ENCODE measurements around the gene L2HGDH. TPM values are rescaled to one million over a fixed set of nuclear protein-coding genes. Genes with fewer than 3 reads are reported as not detected.

L2HGDH gene
- total RNA-seq, 1 donor = 1.2 TPM

- H3K9me3 ChIP-seq (ENCODE audit: low read depth, low read length) = no peaks in the 10 kb centered on the region
- no peaks in the 10 kb centered on the region for H3K4me1 ChIP-seq (ENCODE audit: insufficient read depth, low read length)
- no peaks in the 10 kb centered on the region for H3K27me3 ChIP-seq (ENCODE audit: insufficient read depth, low read length)
- H3K4me3 ChIP-seq (ENCODE audit: low read length) = no peak overlapping the region
These were observed 39.5 kb downstream of the L2HGDH start for GRCh38 chr14:50272498-50272897.

- Histone ChIP-seq H3K4me1 (ENCODE audit: insufficient read depth, low read length) (no peaks in the 10 kb centered on the region), H3K4me3 (ENCODE audit: low read length) (no peak overlapping the region), H3K27me3 (ENCODE audit: insufficient read depth, low read length) (no peaks in the 10 kb centered on the region), H3K9me3 (ENCODE audit: low read depth, low read length) (no peaks in the 10 kb centered on the region)
These were observed 41.1 kb downstream of the L2HGDH start for GRCh38 chr14:50270932-50271331.

GRCh38 chr14:50265029-50265428 is 47.0 kb downstream of the L2HGDH start:
- Histone ChIP-seq H3K4me1 (ENCODE audit: insufficient read depth, low read length) (no peaks in the 10 kb centered on the region), H3K27me3 (ENCODE audit: insufficient read depth, low read length) (no peaks in the 10 kb centered on the region), H3K4me3 (ENCODE audit: low read length) (no peak overlapping the region), H3K9me3 (ENCODE audit: low read depth, low read length) (no peaks in the 10 kb centered on the region)

- no peaks in the 10 kb centered on the region for H3K27me3 ChIP-seq (ENCODE audit: insufficient read depth, low read length)
- no peaks in the 10 kb centered on the region for H3K9me3 ChIP-seq (ENCODE audit: low read depth, low read length)
- no peaks in the 10 kb centered on the region for H3K4me1 ChIP-seq (ENCODE audit: insufficient read depth, low read length)
These were observed 48.7 kb downstream of the L2HGDH start for GRCh38 chr14:50263321-50263720.

GRCh38 chr14:50262865-50263264 is 49.2 kb downstream of the L2HGDH start:
- Histone ChIP-seq H3K4me1 (ENCODE audit: insufficient read depth, low read length) (no peaks in the 10 kb centered on the region), H3K27me3 (ENCODE audit: insufficient read depth, low read length) (no peaks in the 10 kb centered on the region), H3K4me3 (ENCODE audit: low read length) (no peak overlapping the region), H3K9me3 (ENCODE audit: low read depth, low read length) (no peaks in the 10 kb centered on the region)

More at GRCh38 chr14:50263321-50263720, 48.7 kb downstream of the L2HGDH start:
- no peak overlapping the region for H3K4me3 ChIP-seq (ENCODE audit: low read length)

GRCh38 chr14:50260511-50260910 is 51.5 kb downstream of the L2HGDH start:
- H3K4me1 ChIP-seq (ENCODE audit: insufficient read depth, low read length) = no peaks in the 10 kb centered on the region
- H3K9me3 ChIP-seq (ENCODE audit: low read depth, low read length) = no peaks in the 10 kb centered on the region
- no peak overlapping the region for H3K4me3 ChIP-seq (ENCODE audit: low read length)
- no peaks in the 10 kb centered on the region for H3K27me3 ChIP-seq (ENCODE audit: insufficient read depth, low read length)

GRCh38 chr14:50260072-50260471 is 52.0 kb downstream of the L2HGDH start:
- Histone ChIP-seq H3K4me3 (ENCODE audit: low read length) (no peak overlapping the region), H3K27me3 (ENCODE audit: insufficient read depth, low read length) (no peaks in the 10 kb centered on the region), H3K9me3 (ENCODE audit: low read depth, low read length) (no peaks in the 10 kb centered on the region), H3K4me1 (ENCODE audit: insufficient read depth, low read length) (no peaks in the 10 kb centered on the region)

- no peaks in the 10 kb centered on the region for H3K9me3 ChIP-seq (ENCODE audit: low read depth, low read length)
- H3K4me3 ChIP-seq (ENCODE audit: low read length) = no peak overlapping the region
- no peaks in the 10 kb centered on the region for H3K4me1 ChIP-seq (ENCODE audit: insufficient read depth, low read length)
- H3K27me3 ChIP-seq (ENCODE audit: insufficient read depth, low read length) = no peaks in the 10 kb centered on the region
These were observed 54.3 kb downstream of the L2HGDH start for GRCh38 chr14:50257732-50258131.

- Histone ChIP-seq H3K4me3 (ENCODE audit: low read length) (no peak overlapping the region), H3K9me3 (ENCODE audit: low read depth, low read length) (no peaks in the 10 kb centered on the region), H3K27me3 (ENCODE audit: insufficient read depth, low read length) (no peaks in the 10 kb centered on the region), H3K4me1 (ENCODE audit: insufficient read depth, low read length) (no peaks in the 10 kb centered on the region)
These were observed 57.8 kb downstream of the L2HGDH start for GRCh38 chr14:50254248-50254647.

GRCh38 chr14:50249136-50249775 is 62.8 kb downstream of the L2HGDH start:
- H3K4me1 ChIP-seq (ENCODE audit: insufficient read depth, low read length) = no peaks in the 10 kb centered on the region
- no peaks in the 10 kb centered on the region for H3K9me3 ChIP-seq (ENCODE audit: low read depth, low read length)
- no peak overlapping the region for H3K4me3 ChIP-seq (ENCODE audit: low read length)
- no peaks in the 10 kb centered on the region for H3K27me3 ChIP-seq (ENCODE audit: insufficient read depth, low read length)

- H3K9me3 ChIP-seq (ENCODE audit: low read depth, low read length) = no peaks in the 10 kb centered on the region
- no peaks in the 10 kb centered on the region for H3K27me3 ChIP-seq (ENCODE audit: insufficient read depth, low read length)
- no peaks in the 10 kb centered on the region for H3K4me1 ChIP-seq (ENCODE audit: insufficient read depth, low read length)
- H3K4me3 ChIP-seq (ENCODE audit: low read length) = no peak overlapping the region
These were observed 64.8 kb downstream of the L2HGDH start for GRCh38 chr14:50247245-50247644.

- Histone ChIP-seq H3K27me3 (ENCODE audit: insufficient read depth, low read length) (no peaks in the 10 kb centered on the region), H3K9me3 (ENCODE audit: low read depth, low read length) (no peaks in the 10 kb centered on the region), H3K4me1 (ENCODE audit: insufficient read depth, low read length) (peaks cover 3% of the 10 kb centered on the region), H3K4me3 (ENCODE audit: low read length) (no peak overlapping the region)
These were observed 69.3 kb downstream of the L2HGDH start for GRCh38 chr14:50242566-50243310.

- H3K9me3 ChIP-seq (ENCODE audit: low read depth, low read length) = no peaks in the 10 kb centered on the region
- no peak overlapping the region for H3K4me3 ChIP-seq (ENCODE audit: low read length)
- no peaks in the 10 kb centered on the region for H3K27me3 ChIP-seq (ENCODE audit: insufficient read depth, low read length)
- peaks cover 9% of the 10 kb centered on the region for H3K4me1 ChIP-seq (ENCODE audit: insufficient read depth, low read length)
These were observed 69.9 kb downstream of the L2HGDH start for GRCh38 chr14:50242096-50242495.

GRCh38 chr14:50237427-50237826 is 74.6 kb downstream of the L2HGDH start:
- no peaks in the 10 kb centered on the region for H3K27me3 ChIP-seq (ENCODE audit: insufficient read depth, low read length)
- no peak overlapping the region for H3K4me3 ChIP-seq (ENCODE audit: low read length)
- no peaks in the 10 kb centered on the region for H3K9me3 ChIP-seq (ENCODE audit: low read depth, low read length)
- H3K4me1 ChIP-seq (ENCODE audit: insufficient read depth, low read length) = peaks cover 22% of the 10 kb centered on the region

- Histone ChIP-seq H3K27me3 (ENCODE audit: insufficient read depth, low read length) (no peaks in the 10 kb centered on the region), H3K4me1 (ENCODE audit: insufficient read depth, low read length) (peaks cover 40% of the 10 kb centered on the region), H3K4me3 (ENCODE audit: low read length) (no peak overlapping the region), H3K9me3 (ENCODE audit: low read depth, low read length) (no peaks in the 10 kb centered on the region)
These were observed 78.1 kb downstream of the L2HGDH start for GRCh38 chr14:50233951-50234250.
